HG02763 (cell line): ENCODE results near the gene ARMC12.
"Not testable (repeated sequence)": the region's sequence is repeated elsewhere in the genome, so short reads cannot be mapped to it uniquely, and the experiment has no call there.

Experiments
- ATAC-seq: cut with Tn5 transposase; IDR thresholded peaks from one replicate; pipeline ENCODE4 v1.9.1; 2021; ENCODE audit warnings: mild to moderate bottlenecking, moderate library complexity; ENCODE audit not compliant: unreplicated experiment

ARMC12 gene

DNA sequence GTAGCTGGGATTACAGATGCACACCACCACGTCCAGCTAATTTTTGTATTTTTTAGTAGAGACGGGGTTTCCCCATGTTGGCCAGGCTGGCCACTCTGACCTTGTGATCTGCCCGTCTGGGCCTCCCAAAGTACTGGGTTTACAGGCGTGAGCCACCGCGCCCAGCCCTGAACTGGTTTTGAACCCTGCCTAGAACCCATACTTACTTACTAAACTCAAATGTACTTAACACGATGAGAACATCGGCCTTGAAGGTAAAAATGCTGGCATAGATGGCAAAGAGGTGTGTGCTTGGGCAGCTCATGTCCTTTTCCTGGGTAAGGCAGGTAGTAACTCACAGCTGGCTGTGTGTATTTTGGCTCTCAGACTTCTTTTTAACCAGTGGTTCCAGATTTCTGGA lies 3.2 kb upstream of the ARMC12 start:
- no peak for ATAC-seq

DNA sequence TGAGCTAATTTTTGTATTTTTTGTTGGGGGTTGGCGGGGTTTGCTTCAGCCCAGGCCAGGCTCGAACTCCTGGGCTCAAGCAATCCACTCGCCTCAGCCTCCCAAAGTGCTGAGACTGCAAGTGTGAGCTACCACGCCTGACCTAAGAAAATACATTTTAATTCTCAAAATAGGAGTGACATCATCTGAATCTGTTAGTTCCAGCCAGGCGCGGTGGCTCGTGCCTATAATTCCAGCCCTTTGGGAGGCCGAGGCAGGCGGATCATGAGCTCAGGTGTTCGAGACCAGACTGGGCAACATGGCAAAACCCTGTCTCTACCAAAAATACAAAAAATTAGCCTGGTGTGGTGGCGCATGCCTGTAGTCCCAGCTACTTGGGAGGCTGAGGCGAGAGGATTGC lies 2.5 kb upstream of the ARMC12 start:
- not testable (repeated sequence) for ATAC-seq

DNA sequence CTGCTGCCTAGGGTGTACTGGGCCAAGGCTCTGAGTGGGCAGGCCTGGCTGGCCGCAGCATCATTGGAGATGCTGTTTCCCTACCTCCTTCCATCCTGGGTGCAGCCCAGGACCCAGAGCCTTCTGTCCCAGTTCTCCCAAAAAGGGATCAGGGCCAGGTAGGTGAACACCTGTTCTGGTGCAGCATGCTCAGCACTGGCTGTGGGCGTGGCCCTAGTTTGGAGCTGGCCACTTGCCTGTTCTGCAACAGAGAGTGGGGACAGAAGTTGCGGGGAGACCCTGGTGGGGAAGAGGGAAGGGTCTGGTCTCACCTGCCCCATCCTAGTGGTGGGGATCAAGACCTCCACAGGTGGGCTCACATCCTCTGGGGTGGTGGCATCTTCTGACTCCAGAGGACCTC lies 1.4 kb upstream of the ARMC12 start:
- no peak for ATAC-seq

DNA sequence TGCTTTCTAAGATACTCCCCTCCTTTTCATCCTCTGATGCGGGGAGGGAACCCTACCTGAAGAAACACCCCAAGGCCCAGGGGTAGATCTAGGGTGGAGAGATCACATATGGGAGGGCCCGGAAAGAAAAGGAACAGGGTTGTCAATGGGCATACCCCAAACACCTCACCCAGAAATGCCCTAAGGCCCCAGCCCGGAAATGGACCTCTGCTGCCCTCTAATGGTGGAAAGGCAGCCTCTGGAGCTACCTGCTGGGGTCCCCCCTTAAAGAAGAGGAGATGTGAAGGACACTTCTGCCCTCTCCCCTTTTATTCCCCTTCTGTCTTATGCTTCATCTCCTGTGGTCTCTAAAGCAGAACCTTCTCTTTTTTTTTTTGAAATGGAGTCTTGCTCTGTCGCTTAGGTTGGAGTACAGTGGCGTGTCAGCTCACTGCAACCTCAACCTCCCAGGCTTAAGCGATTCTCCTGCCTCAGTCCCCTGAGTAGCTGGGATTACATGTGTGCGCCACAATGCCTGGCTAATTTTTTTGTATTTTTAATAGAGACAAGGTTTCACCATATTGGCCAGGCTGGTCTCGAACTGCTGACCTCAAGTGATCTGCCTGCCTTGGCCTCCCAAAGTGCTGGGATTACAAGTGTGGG lies 458 bp upstream of the ARMC12 start:
- no peak for ATAC-seq

DNA sequence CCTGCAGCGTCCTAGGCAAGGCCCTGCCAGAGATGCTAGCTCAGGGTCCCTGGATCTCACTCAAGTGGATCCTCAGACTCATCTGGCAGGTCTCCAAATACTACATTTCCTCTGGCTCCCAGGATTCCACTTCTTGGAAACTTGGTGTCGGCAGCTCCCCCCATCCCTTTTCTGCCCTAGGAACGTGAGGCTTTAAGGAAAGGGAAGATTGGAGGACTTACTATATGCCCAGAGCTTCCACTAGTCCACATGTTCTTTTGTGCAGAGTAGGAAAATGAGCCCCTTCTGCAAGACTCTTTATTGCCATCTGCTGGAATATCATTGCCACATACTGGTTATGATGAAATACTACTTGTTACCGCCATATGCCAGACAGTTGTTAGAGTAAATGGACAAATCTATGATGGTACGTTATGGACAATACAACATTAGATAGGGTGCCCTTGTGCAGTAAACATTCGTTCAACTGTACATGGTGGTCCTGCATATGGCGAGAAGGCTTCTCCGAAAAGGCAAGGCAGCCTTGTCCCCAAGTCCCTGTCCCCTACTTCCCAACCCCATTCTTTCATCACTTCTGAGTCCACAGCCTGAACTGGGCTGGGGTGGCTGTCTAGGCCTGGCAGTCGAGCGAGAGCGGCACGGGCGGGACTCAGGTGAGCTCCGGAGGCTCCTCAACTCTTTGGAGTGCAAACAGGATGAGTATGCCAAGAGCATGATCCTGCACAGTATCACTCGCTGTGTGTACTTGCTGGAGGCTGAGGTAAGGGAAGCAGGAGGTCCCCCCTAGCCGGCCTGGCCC lies 780 bp downstream of the ARMC12 start:
- no peak for ATAC-seq

DNA sequence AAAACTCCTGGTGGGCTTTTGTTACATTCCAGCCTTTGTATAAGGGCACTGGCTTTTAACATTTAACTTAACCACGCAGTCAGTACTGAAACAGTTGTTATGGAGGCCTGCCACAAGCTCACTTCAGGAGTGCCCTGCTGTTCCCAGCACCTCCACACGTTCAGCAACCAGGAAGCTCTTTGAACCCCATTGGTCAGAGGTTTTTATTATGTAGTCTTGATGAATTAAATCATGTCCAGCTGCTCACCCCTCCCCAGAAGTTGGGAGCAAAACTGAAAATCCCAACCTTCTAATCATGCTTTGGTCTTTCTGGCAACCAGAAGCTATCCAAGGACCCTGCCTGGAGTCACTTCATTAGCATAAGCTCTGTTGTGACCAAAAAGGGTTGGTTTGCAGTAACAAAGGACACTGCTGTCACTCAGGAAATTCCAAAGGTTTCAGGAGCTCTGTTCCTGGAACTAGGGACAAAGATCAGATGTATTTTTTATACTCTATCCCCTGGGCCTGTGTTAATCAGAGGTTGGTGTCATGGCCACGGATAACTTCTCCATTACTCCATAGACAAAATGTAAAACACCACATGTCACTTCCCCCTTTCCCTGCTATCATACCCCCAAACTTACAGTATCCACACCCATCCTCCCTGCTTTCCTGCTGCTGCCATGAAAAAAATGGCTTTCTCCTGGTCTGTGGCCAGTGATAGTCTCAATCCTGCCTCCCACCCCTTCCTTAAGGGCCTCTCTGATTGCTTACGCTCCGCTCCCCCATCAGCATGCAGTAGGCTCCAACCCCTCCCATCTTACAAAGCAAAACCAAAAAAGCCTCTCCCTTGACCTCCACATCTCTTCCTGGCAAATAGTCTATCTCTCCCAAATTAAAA lies 3.1 kb downstream of the ARMC12 start:
- no peak for ATAC-seq

DNA sequence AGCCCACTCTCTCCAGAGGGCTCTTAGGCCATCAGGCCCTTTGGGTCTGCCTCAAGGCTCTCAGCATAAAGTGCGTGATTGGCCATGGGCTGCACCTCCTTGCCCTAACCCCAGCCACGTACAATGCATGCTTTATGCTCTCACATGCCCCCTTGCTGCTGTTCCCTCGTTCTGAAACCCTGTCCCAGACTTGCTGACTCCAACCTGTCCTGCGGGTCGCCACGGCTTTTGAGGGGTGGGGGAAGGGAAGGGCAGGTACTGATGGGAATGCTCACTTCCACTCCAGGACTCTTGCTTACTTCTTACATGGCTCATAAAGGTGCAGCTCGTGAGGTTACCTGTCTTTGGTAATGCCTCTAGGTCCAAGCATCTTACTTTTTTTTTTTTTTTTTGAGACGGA lies 6.0 kb downstream of the ARMC12 start:
- ATAC-seq: no peak

DNA sequence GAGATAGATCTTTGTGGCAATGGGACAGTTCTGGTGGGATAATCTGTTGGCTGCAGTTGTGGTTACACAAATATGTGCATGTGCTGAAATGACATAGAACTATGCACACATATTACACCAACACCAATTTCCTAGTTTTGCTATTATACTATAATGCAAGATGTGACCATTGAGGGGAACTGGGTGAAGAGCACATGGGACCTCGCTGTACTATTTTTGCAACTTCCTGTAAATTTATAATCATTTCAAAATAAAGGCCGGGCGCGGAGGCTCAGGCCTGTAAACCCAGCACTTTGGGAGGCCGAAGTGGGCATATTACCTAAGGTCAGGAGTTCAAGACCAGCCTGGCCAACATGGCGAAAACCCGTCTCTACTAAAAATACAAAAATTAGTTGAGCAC lies 8.7 kb downstream of the ARMC12 start:
- no peak for ATAC-seq

DNA sequence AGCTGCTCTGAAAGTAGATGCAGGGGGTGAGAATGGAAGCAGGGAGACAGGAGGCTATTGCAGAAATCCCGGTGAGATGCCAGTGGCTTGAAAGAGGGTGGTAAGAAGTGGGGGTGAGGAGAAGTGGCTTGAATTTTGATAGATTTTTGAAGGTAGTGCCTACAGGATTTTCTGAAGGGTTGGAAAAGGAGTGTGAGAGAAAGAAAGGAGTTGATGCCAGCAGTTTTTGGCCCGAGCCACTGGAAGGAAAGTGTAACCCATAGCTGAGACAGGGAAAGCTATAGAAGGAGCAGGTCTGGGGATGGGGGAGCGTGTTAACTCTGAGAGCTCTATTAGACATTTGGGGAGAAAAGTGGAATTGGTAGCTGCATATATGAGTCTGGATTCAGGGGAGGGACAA lies 9.7 kb downstream of the ARMC12 start:
- no peak for ATAC-seq

DNA sequence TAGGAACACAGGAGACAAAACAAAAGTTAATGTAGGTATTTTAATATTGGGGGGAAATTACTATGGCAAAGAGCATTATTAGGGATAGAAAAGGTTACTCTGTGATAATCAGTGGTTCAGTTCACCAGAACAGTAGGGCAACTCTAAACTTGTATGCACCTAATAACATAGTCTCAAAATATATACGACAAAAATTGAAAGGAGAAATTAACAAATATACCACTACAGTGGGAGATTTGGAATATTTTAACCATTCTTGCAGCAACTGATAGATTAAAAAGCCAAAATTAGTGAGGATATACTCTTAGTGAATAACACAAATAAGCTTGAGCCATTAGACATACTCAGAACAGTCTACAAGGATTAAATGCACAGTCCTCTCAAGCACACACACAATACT lies 11.0 kb downstream of the ARMC12 start:
- no peak for ATAC-seq

DNA sequence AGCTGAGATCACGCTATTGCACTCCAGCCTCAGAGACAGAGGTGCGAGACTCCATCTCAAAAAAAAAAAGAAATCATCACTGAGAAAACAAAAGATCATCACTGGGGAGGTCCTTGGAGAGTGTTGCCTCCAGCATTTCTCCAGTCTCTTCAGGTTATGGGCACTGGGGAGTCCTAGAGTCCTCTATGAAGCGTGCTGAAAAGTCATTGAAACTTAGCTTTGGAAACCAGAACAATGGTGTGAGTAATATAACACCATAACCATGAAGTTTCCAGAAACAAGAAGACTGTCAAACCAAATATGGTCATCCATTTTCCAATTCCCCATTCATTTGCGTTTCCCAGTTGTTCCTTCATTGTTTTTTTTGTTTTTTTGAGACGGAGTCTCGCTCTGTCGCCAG lies 13.7 kb downstream of the ARMC12 start:
- ATAC-seq: no peak

DNA sequence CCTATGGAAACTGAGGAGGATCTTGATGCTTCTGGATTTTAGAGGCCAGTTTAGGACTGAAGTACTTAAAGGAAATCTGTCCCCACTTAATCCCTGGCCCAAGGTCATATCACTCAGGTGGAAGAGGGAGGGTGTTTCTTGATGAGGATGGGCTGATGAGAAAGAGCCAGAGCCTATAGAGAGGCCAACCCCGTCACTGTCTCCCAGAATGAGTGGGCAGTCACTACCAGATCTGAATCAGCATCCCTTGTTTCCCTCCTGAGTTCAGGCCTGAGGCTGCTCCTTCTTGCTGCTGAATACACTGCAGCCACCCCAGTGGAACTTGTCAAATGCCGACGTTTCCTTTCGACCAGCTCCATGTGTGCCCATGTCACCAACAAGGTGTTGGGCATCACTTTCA lies 14.8 kb downstream of the ARMC12 start:
- ATAC-seq: no peak

DNA sequence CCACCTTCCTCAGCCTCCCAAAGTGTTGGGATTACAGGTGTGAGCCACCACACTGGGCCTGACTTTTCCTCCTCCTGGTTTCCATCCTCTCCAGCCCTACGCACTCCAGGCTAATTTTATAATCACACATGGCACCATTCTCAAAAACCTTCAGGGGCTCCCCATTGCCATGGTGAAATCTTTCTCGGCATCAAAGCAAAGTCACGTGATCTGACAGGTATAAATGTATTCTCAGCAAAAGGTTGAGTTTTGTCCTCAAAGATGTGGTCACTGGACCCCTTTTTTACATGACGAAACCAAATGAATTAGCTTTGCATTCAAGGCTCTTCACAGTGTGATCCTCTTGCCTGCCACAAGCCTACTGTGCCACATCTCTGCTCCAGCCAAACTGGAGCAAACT lies 15.5 kb downstream of the ARMC12 start:
- no peak for ATAC-seq

DNA sequence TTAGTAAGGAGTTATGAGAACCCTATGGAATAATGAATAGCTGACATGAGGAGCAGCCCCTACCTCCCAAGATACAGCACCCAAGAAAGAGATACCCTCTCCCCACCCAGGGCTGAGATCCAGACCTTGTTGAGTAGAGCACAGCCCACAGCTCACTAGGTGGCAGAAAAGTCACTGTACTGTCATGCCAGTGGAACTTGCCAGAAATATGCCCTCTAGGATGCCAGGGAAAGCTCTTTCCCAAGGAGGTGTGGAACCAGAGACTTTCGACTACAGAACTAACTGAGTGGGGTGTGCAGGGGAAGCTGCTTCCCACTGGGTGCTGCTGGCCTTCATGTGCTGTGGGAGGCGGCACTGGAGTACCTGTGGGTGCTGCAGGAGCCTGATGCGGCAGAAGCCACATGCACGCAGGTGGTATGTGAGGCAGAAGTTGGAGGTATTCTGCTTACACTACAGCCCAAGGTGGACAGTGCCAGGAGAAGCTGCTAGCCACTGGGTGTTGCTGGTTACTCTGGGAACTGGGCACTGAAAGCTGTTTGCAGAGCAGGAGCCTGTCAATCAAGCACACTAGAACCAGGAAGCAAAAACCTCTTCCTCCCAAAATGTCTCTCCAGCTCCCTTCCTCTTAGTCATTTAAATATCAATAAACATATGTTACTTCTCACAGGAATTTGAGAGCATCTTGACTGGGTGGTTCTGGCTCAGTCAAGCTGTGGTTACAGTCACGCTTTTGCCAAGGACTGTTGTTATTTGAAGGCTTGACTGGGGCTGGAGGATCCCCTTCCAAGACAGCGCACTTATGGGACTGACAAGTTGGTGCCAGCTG lies 17.8 kb downstream of the ARMC12 start:
- ATAC-seq: no peak

DNA sequence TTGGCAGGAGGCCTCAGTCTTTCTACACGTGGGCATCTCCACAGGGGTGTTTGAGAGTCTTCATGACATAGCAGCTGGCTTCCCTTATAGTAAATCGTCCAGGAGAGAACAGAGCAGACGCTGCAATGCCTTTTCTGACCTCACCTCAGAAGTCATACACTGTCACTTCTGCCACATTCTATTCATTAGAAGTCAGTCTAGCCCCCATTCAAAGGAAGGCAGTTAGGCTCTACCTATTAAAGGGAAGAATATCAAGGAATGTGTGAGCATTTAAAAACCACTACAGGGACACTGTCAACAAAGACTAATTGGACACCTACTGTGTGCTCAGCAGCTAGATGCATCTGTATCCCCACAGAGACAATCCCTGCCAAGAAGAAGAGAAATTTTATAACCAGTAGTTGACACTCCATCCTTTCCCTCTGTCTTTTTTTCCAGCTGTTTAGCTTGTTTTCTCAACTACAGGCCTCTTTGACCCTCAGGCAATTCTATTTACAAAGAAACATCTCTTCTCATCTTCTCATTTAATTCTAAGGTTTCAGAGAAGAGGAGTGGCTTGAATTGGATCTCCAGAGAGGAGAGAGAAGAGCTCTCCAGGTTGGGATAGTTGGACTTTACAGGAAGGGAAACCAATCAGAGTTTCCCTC lies 18.6 kb downstream of the ARMC12 start:
- ATAC-seq: no peak

DNA sequence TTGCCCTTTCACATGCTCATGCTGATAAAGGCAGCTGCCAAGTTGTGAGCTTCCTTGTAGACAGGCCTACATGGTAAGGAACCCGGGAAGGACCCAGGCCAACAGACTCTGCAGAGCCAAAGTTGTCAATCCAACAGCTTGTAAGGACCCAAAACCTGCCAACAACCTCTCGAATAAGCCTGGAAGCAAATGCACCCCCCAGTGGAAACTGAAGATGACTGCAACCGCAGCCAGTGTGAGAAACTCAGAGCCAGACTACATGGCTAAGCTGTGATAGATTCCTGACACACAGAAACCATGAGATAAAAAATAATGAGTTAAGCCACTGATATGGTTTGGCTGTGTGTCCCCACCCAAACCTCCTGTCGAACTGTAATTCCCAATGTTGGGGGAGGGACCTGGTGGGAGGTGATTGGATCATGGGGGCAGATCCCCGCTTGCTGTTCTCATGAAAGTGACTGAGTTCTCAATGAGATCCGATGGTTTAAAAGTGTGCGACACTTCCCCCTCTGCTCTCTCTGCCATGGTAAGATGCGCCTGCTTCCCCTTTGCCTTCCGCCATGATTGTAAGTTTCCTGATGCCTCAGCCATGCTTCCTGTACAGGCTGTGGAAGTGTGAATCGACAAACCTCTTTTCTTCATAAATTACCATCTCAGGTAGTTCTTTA lies 20.8 kb downstream of the ARMC12 start:
- ATAC-seq: no peak

DNA sequence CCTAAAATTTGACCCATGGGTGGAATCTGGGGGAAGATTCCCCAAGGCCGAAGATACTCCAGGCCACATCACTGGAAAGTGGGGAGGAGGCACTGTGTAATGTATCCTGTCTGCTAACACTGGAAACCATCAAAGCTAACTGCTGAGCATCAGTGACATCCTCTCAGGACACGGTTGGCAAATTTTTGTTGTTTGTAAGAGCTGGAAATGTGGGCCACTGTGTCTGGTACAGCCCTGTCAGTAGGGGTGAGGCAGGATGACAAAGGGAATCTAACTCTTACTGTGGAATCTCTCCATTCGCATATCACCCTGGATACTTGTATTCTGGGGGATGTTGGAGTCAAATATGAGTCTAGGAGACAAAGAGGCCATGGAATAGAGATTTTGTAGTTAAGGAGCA lies 22.6 kb downstream of the ARMC12 start:
- no peak for ATAC-seq

DNA sequence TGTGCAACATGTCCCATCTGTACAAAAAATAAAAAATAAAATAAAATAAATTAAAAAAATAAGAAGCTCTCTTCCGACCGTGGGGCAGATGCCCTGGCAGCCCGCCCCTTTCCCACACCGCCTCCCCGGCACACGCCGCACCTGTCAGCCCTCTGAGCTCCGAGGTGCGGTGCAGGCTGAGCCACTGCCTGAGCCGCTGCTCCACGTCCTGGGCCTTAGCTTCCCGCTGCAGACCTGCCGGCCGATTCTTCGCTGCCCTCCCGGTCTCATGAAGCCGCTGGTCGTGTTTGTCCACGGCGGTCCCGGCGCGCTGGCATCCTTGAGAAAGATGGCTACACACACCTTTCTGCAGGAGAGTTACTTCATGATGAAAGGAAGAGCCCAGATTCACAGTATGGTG lies 28.9 kb downstream of the ARMC12 start:
- ATAC-seq: no peak

DNA sequence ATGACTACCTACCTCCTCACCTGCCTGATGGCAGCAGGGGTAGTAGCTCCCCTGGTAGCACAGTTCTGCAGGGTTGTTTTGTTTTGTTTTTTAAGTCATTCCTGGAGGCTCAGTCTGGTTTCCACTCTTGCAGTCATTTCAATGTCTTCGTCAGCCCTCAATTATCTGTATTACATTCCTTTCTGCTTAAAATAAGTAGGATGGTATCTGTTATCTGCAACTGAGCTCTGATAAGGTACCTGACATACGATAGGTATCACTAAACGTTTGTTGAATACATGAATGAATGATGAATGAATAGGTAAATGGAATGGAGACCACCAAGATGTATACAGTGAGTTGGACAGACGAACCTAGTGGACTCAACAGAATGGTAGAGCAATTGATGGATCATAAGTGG lies 32.4 kb downstream of the ARMC12 start:
- no peak for ATAC-seq

DNA sequence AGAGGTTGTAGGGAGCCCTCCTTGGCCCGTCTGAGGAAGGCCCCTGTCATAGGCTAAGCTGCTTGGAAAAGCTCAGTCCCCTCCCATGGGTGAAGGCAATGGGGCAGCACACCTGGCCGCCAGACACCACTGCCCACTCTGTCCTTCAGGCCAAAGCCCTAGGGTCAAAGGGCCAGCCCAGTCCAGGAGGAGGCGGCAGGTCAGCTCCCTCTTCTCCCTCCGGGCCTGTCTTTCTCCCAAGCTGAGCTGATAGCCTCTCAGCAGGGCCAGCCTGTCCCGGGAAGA lies 34.5 kb downstream of the ARMC12 start:
- no peak for ATAC-seq
